TTC549 (cell line): ENCODE data around the gene MAN1A1.
"Not testable (repeated sequence)": the region's sequence is repeated elsewhere in the genome, so short reads cannot be mapped to it uniquely, and the experiment has no call there.

Experiments
- FAIRE-seq: peaks from 2 replicates; lab custom pipeline; 2012; peaks lifted over from hg19 to GRCh38; lab: Jason Lieb, UNC

MAN1A1 gene

GRCh38 chr6:119170447-119171087 lies 179.0 kb downstream of the MAN1A1 start:
- FAIRE-seq = no peak

DNA sequence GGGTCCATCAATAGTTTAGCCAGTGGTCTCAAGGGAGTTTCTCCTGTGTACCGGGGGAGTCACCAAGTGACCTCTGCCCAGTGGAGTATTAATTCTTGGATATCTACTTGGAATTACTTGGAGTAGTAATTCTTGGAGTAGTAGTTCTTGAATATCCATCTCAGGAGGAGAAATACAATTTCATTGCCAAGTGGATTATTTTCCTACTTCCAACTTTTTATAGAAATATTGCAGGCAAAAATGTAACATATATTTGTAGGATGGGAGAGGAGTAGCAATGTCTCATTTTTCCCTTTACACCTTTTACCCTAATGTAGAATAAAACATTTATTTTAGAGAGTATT lies 179.5 kb downstream of the MAN1A1 start:
- FAIRE-seq = no peak

DNA sequence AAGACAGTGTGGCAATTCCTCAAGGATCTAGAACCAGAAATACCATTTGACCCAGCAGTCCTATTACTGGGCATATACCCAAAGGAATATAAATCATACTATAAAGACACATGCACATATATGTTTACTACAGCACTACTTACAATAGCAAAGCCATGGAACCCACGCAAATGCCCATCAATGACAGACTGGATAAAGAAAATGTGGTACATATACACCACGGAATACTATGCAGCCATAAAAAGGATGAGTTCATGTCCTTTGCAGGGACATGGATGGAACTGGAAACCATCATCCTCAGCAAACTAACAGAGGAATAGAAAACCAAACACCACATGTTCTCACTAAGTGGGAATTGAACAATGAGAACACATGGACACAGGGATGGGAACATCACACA lies 180.2 kb downstream of the MAN1A1 start:
- FAIRE-seq = not testable (repeated sequence)

- no peak for FAIRE-seq
Observed at GRCh38 chr6:119166024-119166784, 183.4 kb downstream of the MAN1A1 start.

GRCh38 chr6:119163006-119163405 lies 186.6 kb downstream of the MAN1A1 start:
- FAIRE-seq = no peak

DNA sequence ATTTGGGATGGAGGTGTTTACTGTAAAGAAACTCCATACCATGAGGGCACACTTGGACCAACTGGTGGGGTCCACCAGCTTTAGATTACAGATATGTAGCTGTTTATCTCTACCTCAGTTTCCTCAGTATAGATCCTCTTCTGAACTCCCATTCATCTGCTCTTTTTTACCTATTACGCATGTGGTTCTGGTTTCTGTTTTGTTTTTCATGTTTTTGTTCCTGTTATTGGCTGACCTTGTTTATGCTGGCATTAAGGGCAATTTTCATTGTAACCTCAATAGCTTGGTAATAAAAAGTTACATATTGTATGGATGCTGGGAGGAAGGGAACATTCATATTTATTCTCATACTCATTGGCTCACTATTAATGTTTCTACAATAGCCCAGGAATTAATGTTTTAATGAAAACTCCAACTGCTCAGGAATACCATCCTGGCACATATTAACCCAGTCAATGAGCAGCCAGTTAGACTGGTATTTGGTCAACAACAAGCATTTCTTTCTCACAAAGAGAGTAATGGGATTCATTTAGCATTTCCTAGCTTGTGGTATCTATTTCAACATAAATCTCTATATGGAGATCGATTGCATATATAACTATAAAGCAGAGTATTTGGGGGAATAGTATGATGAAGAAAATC lies 187.3 kb downstream of the MAN1A1 start:
- FAIRE-seq = no peak

GRCh38 chr6:119161438-119161837 lies 188.1 kb downstream of the MAN1A1 start:
- FAIRE-seq = no peak

DNA sequence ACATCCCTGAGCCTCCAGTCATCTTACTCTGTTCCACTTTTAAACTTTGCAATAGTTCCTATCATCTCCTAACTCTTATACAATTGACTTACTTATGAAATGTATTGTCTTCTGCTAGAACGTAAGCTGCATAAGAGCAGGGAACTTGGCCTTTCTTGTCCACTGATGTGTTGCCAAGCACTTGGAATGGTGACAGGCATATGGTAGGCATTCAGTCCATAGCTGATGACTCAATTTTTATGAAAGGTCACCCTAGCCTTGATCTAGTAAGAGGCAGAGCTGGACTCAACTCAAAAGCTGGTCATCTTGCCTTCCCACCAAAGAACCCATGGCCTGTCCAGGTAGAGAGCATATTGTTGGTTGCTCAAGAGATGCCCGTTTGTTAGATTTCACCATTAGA lies 188.7 kb downstream of the MAN1A1 start:
- no peak for FAIRE-seq

DNA sequence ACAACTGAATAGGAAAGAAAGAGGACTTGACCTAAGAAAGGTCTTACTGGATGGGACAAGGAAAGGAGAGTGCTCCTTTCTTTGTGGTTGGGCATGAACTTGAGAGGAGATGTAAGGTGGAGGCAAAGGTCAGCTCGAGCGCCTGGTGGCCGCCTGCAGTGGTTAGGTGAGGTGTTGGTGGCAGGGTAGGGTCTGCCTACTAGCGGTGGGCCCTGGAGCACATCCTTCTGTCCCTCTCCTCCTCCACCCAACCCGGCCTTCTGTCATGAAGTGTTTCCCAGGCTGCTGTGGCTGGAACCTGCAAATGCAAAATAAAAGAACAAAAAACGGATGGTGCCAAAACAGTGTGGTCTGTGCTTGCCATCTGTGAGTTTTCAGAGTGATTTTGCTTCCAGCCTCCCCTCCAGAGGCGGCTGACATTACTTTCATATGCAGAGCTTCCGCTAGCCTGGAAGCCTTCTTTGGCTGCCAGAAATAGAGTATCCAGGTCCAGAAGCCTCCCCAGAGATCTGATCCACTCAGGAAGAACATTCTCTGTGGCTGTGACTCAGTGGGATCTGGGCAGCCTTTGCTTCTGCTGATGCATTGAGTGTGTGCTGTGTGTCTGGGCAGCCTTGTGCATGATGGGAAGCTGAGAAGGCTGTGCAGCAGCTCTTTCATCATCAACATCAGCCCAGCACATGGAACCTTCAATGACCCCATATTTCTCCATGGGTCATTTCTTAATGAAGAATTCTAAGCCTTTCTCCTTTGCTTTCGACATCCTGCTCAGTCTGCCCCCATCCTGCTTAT lies 191.3 kb downstream of the MAN1A1 start:
- FAIRE-seq = no peak

DNA sequence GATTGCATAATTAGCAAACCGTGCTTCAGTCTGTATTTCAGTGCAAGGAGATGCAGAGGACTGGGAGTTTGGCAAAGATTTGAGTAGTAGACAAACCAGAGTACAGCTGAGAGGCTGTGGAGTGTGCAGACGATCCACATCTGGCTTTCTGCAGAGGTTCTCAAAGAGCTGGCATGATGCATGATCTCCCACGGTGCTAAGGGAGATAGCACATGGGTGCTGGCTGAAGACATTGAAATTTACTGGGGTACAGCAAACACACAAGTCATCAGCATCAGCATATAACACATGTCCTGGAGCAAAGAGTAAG lies 192.1 kb downstream of the MAN1A1 start:
- FAIRE-seq = no peak

GRCh38 chr6:119156757-119157505 lies 192.6 kb downstream of the MAN1A1 start:
- FAIRE-seq = no peak

DNA sequence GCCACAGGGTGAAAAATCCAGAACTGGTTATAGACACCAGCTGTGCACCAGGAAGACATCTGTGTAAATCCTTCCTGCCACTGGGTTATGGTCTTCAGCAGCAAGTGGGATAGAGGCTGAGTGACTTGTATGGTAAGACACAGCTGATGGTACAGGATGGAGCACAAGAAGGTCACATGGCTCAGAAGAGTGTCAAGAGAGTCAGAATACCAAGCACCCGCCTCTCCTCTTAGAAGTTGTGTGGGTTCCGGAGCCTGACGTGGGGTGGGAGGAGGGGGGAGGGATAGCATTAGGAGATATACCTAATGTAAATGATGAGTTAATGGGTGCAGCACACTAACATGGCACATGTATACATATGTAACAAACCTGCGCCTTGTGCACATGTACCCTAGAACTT lies 193.5 kb downstream of the MAN1A1 start:
- FAIRE-seq = not testable (repeated sequence)

GRCh38 chr6:119152187-119152586 lies 197.4 kb downstream of the MAN1A1 start:
- FAIRE-seq = no peak

DNA sequence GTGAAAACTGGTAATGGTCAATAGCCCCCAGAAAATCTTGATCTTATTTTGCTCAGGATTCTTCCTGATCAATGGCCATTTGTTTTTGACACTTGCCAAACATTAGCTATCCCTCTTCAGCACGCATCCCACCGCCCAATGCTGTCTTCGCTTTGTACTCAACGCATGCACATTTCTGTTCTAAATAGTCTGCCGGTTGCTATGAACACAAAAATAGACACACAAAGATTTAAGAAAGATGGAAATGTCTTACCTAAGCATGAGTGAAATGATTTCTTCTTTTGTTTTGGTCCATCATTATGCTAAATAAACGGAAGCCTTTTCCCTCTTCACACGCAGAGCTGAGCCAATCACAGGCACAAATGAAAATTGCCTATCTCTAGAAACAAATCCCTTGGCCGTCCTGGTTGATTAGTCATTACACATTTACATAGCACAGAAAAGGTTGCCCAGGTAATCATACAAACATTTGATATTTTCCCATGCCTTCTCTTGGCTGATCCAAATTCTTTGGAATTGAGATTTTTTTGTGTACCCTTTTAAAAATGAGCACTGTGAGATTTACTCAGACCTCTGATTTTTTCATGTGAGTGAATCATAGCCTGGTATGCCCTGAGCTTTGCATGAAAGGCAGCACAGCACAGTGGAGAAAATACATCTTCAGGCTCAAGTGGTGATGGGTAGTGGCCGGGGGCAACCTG lies 200.6 kb downstream of the MAN1A1 start:
- no peak for FAIRE-seq

DNA sequence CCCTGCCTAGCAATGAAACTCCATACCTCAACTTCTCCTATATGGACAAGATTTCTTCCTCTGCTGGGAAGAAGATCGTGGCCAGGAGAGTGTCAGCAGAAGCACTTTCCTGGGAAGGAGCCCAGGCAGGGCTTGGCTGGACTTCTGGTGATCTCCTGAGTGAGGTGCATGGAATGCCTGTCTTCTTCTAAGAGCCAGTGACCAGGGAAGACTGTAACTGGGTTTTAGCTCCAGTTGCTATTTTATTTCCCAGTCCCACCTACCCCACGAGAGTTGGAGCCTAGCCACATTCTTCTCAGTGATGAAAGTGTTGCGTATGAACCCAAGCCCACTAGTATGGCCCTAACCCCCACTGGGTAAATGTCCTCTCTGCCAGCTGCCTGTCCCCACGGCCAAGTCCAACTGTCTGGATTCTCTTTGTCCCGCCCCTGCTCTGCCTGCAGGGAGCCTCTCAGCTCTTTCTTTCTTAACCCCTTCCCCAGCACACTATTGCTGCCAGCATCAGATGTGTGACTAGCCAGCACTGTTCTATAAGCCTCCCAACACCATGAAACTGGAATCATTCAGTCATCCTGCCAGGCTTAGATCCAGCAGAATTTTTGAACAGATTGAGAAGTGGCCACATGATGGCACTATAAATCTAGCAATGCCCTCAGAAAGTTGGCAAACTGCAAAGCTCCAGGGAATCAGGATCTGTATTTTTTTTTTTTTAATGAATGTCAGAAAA lies 201.3 kb downstream of the MAN1A1 start:
- no peak for FAIRE-seq

DNA sequence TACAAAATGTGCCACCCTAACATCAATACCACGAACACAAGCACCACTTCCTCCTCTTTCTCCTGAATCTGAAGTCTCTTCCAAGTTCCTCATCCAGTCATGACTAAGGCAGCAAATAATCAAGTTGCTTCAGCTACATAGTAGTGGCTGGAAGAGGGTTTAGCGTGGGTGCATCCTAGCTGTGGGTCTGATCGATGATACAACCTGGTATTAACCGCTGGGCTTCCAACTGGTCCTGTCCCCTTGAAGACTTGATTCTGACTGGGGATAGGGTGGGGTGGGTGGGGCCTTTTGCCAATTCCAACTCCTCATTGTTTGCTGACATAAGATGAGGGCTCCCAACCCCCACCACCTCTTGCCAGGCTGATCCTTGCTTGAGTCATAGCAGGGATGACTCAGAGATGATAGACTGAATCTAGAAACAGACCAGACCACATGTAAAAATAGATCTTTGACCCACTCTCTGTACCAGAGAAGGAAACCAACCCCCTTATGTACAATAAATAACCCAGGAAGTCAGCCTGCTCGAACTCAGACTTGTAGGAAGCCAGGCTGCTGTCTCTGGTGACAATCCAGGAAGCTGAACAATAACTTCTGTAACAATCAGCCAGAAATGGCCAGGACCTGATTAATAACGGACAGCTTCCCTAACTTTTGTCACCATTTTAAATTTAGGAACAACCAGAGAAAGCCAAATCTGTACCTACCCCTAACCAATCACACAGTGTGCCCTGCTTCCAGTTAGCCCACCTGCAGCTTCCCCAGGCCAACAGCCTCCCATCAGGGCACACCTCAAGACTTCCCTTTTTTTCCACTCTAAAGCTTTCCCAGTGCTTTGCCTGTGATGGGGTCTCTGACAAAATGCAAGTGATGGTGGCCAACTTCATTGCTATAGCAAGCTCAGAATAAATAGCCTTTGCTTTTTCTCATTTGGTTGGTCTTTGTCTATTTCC lies 202.2 kb downstream of the MAN1A1 start:
- no peak for FAIRE-seq

GRCh38 chr6:119145111-119145510 lies 204.4 kb downstream of the MAN1A1 start:
- FAIRE-seq = no peak

- FAIRE-seq = no peak
Observed at GRCh38 chr6:119142637-119143036, 206.9 kb downstream of the MAN1A1 start.

DNA sequence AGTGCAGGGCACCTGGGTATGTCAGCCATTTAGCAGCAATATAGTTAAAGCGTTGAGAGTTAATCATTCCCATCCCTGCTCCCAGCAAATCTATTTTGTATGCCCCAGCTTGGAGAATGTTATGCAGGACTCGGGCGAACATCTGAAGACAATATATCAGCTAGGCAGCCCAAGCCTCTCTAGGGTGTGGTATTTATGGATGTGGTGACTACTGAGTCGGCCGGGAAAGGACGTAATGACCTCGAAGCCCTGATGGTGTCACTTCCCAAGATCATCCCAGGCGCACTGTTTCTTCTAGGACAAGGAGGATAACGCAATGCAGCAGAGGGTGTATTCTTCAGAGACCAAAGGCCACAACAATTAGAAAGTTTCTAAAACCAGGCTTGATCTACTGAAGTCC lies 207.5 kb downstream of the MAN1A1 start:
- FAIRE-seq = no peak
